ENCODE data around the gene POLR2E.

The POLR2E gene

DNA sequence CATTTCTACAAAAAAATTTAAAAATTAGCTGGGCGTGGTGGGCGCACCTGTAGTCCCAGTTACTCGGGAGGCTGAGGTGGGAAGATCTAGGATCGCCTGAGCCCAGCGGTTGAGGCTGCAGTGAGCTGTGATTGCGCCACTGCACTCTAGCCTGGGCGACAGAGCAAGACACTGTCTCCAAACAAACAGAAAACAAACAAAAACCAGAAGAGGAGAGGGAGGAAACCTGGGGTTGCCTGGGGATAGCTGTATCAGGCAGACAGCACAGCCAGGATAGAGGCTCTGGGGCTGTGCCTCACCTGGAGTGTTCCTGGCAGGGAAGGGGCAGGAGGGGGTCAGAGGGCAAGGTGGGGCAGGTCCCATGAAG, 2.6 kb upstream of the POLR2E start:
- peaks cover 44% of the 10 kb centered on the region for H3K4me1 ChIP-seq (ENCODE audit: control insufficient read depth, low read length)
- no peaks in the 10 kb centered on the region for H3K27me3 ChIP-seq (ENCODE audit: control insufficient read depth, low read length)
- H3K79me2 ChIP-seq (ENCODE audit: control insufficient read depth, low read length), result peaks cover 25% of the 10 kb centered on the region
- peaks cover 15% of the 10 kb centered on the region for H4K20me1 ChIP-seq (ENCODE audit: control insufficient read depth, insufficient read depth, low read depth, low read length)
- no peak overlapping the region for H3K4me2 ChIP-seq (ENCODE audit: low read length)
- TF ChIP-seq, protein P1, sequence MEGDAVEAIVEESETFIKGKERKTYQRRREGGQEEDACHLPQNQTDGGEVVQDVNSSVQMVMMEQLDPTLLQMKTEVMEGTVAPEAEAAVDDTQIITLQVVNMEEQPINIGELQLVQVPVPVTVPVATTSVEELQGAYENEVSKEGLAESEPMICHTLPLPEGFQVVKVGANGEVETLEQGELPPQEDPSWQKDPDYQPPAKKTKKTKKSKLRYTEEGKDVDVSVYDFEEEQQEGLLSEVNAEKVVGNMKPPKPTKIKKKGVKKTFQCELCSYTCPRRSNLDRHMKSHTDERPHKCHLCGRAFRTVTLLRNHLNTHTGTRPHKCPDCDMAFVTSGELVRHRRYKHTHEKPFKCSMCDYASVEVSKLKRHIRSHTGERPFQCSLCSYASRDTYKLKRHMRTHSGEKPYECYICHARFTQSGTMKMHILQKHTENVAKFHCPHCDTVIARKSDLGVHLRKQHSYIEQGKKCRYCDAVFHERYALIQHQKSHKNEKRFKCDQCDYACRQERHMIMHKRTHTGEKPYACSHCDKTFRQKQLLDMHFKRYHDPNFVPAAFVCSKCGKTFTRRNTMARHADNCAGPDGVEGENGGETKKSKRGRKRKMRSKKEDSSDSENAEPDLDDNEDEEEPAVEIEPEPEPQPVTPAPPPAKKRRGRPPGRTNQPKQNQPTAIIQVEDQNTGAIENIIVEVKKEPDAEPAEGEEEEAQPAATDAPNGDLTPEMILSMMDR (IDR thresholded peaks at IDR 0.05; ENCODE audit: low read depth, low read length, poor library complexity, severe bottlenecking), result no peak
- TF ChIP-seq EZH2phosphoT487 (IDR thresholded peaks at IDR 0.05; ENCODE audit: borderline replicate concordance, low read length), result no peak
- H3K27ac ChIP-seq (ENCODE audit: low read depth, low read length), result no peak overlapping the region
- no peak overlapping the region for H3K4me3 ChIP-seq (ENCODE audit: low read length)
- peaks cover 14% of the 10 kb centered on the region for H3F3A ChIP-seq (ENCODE audit: control insufficient read depth, insufficient read depth)
- no peaks in the 10 kb centered on the region for H3K9me2 ChIP-seq (replicated peaks; ENCODE audit: control insufficient read depth, low read length)
- H3K36me3 ChIP-seq (ENCODE audit: control insufficient read depth, low read length), result peaks cover 19% of the 10 kb centered on the region
- H3K9me3 ChIP-seq (ENCODE audit: control insufficient read depth, insufficient read depth, low read length), result no peaks in the 10 kb centered on the region

DNA sequence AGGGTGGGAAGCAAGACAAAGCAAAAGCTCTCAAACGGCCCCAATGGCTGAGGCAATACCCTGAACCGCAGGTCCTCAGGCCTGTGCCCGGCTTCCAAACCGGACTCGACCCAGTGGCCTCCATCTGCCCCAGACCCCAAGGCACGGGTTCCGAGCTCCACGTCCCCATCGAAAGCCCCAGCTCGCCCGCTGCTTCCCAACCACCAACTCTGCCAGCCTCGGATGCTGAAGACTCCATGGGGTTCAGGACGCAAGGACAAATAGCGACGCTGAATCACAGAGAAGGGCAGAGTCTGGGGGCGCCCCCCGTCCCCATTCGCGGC, 559 bp downstream of the POLR2E start:
- Histone ChIP-seq H3K4me1 (ENCODE audit: control insufficient read depth, low read length) (peaks cover 26% of the 10 kb centered on the region), H3K4me3 (ENCODE audit: low read length) (peak overlapping the region; percentile 79), H3K27me3 (ENCODE audit: control insufficient read depth, low read length) (no peaks in the 10 kb centered on the region), H4K20me1 (ENCODE audit: control insufficient read depth, insufficient read depth, low read depth, low read length) (peaks cover 15% of the 10 kb centered on the region), H3K9me3 (ENCODE audit: control insufficient read depth, insufficient read depth, low read length) (no peaks in the 10 kb centered on the region), H3K36me3 (ENCODE audit: control insufficient read depth, low read length) (peaks cover 42% of the 10 kb centered on the region), H3K4me2 (ENCODE audit: low read length) (peak overlapping the region; percentile 72), H3K27ac (ENCODE audit: low read depth, low read length) (no peak overlapping the region), H3F3A (ENCODE audit: control insufficient read depth, insufficient read depth) (peaks cover 7% of the 10 kb centered on the region; the same call in 1 of the 2 replicates), H3K79me2 (ENCODE audit: control insufficient read depth, low read length) (peaks cover 43% of the 10 kb centered on the region), H3K9me2 (replicated peaks; ENCODE audit: control insufficient read depth, low read length) (no peaks in the 10 kb centered on the region)
- TF ChIP-seq, protein P1 (IDR thresholded peaks at IDR 0.05; ENCODE audit: low read depth, low read length, poor library complexity, severe bottlenecking), result no peak
- no peak for TF ChIP-seq EZH2phosphoT487 (IDR thresholded peaks at IDR 0.05; ENCODE audit: borderline replicate concordance, low read length)

DNA sequence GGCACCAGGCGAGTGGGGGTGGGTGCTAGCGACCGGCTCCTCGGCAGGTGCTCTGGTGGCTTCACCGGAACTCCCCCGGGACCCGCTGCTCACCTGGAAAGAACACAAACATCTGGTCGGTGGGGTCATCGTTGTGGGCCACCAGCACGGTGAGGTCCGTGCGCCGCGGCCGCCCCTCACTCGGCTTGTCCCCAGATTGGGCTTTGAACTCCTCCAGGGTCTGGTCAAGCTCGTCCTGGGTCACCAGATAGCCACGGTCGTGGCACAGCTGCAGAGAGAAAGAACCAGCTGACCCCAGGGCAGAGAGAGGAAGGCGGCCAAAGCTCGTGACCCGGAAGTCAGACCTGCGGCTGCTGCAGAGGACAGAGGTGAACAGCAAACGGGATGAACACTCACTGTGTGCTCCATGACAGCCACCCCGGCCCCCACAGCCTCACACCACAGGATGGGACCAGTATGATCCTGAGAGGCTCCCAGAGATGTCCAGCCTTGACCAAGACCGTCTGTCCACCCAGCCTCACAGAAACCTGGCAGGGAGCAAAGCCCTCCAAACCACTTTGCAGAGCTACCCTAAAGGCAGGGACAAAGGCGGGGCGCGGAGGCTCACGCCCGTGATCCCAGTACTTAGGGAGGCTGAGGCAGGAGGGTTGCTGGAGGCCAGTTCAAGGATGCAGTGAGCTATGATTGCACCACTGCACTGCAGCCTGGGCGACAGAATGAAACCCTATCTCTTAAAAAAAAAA, 1.2 kb downstream of the POLR2E start:
- Histone ChIP-seq H3K27ac (ENCODE audit: low read depth, low read length) (no peak overlapping the region), H3K79me2 (ENCODE audit: control insufficient read depth, low read length) (peaks cover 43% of the 10 kb centered on the region), H3K9me3 (ENCODE audit: control insufficient read depth, insufficient read depth, low read length) (no peaks in the 10 kb centered on the region), H4K20me1 (ENCODE audit: control insufficient read depth, insufficient read depth, low read depth, low read length) (peaks cover 15% of the 10 kb centered on the region), H3F3A (ENCODE audit: control insufficient read depth, insufficient read depth) (peaks cover 7% of the 10 kb centered on the region; the same call in 1 of the 2 replicates), H3K4me1 (ENCODE audit: control insufficient read depth, low read length) (peaks cover 33% of the 10 kb centered on the region), H3K36me3 (ENCODE audit: control insufficient read depth, low read length) (peaks cover 48% of the 10 kb centered on the region), H3K4me3 (ENCODE audit: low read length) (peak overlapping the region; percentile 79), H3K27me3 (ENCODE audit: control insufficient read depth, low read length) (no peaks in the 10 kb centered on the region), H3K9me2 (replicated peaks; ENCODE audit: control insufficient read depth, low read length) (no peaks in the 10 kb centered on the region), H3K4me2 (ENCODE audit: low read length) (peak overlapping the region; percentile 72)
- no peak for TF ChIP-seq EZH2phosphoT487 (IDR thresholded peaks at IDR 0.05; ENCODE audit: borderline replicate concordance, low read length)
- TF ChIP-seq, protein P1 (IDR thresholded peaks at IDR 0.05; ENCODE audit: low read depth, low read length, poor library complexity, severe bottlenecking), result no peak
